Stimulated activated CD4-positive, alpha-beta T cell treated with anti-CD3 and anti-CD28 coated beads, Interleukin-12 subunit alpha, Interleukin-12 subunit beta, amount 100 ng/mL, for 4 hours (primary cell): ENCODE results near the gene MRPL50.
"Not testable (repeated sequence)": the region's sequence is repeated elsewhere in the genome, so short reads cannot be mapped to it uniquely, and the experiment has no call there.

Source experiments
- DNase-seq: peaks from one replicate; pipeline ENCODE4 v3.0.0-alpha.2; 2020

Gene MRPL50

GRCh38 chr9:101417389-101417788 lies 19.0 kb upstream of the MRPL50 start:
- DNase-seq = no peak

- no peak for DNase-seq
These were observed 17.2 kb upstream of the MRPL50 start for GRCh38 chr9:101415578-101415977.

GRCh38 chr9:101414839-101415238 lies 16.4 kb upstream of the MRPL50 start:
- DNase-seq = no peak

- DNase-seq = no peak
These were observed 10.7 kb upstream of the MRPL50 start for GRCh38 chr9:101409079-101409477.

- DNase-seq = no peak
These were observed 10.1 kb upstream of the MRPL50 start for GRCh38 chr9:101408374-101409078.

GRCh38 chr9:101403516-101404285 lies 5.3 kb upstream of the MRPL50 start:
- DNase-seq = no peak

- DNase-seq = no peak
These were observed 1.7 kb upstream of the MRPL50 start for GRCh38 chr9:101400120-101400519.

GRCh38 chr9:101399643-101399970 lies 1.2 kb upstream of the MRPL50 start:
- no peak for DNase-seq

- no peak for DNase-seq
These were observed 668 bp upstream of the MRPL50 start for GRCh38 chr9:101398930-101399642.

- no peak for DNase-seq
These were observed 711 bp downstream of the MRPL50 start for GRCh38 chr9:101397746-101398067.

GRCh38 chr9:101394687-101395086 lies 3.7 kb downstream of the MRPL50 start:
- no peak for DNase-seq

- no peak for DNase-seq
These were observed 5.3 kb downstream of the MRPL50 start for GRCh38 chr9:101393135-101393534.

GRCh38 chr9:101388507-101388993 lies 9.9 kb downstream of the MRPL50 start:
- DNase-seq = no peak

GRCh38 chr9:101387871-101388506 lies 10.4 kb downstream of the MRPL50 start:
- DNase-seq = no peak

- not testable (repeated sequence) for DNase-seq
These were observed 13.4 kb downstream of the MRPL50 start, which contains the start of gene BAAT for GRCh38 chr9:101384873-101385536. TSS of gene BAAT (minus strand) at chr9:101385006. CDS start at chr9:101371404, 13,602 bp downstream.

- DNase-seq = no peak
These were observed 15.1 kb downstream of the MRPL50 start for GRCh38 chr9:101383361-101383760.

- no peak for DNase-seq
These were observed 16.5 kb downstream of the MRPL50 start for GRCh38 chr9:101381833-101382342.

- no peak for DNase-seq
These were observed 17.3 kb downstream of the MRPL50 start for GRCh38 chr9:101381118-101381517.

GRCh38 chr9:101380295-101380694 lies 18.1 kb downstream of the MRPL50 start:
- DNase-seq = no peak

- DNase-seq = no peak
These were observed 22.1 kb downstream of the MRPL50 start for GRCh38 chr9:101376111-101376848.

GRCh38 chr9:101375546-101375945 lies 22.9 kb downstream of the MRPL50 start:
- no peak for DNase-seq
